HG03280 (cell line): ENCODE data around the gene IGF2.

Source experiments
- ATAC-seq: cut with Tn5 transposase; IDR thresholded peaks from one replicate; pipeline ENCODE4 v1.9.1; 2021; ENCODE audit warnings: mild to moderate bottlenecking, moderate library complexity; ENCODE audit not compliant: unreplicated experiment

IGF2 gene

DNA sequence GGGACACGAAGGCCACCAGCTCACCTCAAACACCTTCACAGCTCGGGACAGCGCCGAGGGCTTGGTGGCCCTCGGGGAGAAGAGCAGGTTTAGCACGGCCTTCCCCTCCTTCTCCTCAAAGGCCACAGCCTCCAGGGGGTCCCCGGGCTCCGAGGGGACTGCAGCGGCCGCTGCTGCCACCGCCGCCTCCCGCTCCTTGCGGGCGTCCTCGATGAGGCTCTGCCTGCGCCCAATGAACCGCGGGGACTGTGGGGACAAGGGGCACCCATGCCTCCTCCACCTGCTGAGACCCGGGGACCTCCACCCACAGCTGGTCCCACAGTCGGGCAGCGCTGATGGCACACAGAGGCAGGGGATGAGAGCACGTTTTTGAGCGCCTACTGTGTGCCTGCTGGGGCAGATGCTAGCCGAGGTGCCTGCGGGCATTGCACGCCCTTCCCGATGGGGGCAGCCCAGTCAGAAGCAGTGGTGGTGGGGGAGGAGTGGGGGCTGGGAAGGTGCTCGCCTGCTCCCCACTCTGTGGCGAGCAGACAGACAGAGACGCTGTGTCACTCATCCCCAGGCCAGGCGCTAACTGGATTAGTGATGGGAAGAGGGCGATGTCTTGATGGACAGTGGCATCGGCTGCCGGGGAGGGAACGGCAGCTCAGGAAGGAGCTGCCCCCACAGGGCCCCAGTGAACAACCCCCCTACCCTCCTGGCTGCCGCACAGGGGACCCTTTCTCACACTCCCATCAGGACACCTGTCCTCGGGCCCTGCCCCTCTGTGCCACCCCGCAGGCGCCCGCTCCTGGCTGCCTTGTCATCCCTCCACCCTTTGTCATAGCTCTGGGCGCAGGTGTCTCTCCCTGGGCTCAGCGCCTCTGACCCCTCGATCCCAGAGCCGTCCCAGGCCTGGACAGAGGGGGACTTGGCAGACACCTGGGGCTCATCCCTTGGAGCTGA is 30.7 kb upstream of the IGF2 start:
- no peak for ATAC-seq

DNA sequence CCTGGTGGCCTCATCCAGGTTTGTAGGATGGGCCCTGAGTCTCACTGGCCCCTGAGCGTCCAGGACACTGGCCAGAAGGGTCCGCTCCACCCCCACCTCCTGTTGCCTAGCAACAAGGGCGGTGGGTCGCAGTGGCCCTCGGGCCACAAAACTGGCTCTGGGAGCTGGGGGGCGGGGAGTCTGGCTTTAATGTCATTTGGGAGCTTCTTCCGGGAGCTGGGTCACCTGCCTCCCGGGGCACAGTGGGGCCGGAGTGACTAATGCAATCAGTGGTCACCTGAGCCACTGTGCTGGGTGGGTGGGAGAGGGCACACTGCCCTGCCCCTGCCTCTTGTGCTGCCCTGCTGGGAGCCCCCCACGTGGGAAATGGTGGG is 29.8 kb upstream of the IGF2 start:
- no peak for ATAC-seq

DNA sequence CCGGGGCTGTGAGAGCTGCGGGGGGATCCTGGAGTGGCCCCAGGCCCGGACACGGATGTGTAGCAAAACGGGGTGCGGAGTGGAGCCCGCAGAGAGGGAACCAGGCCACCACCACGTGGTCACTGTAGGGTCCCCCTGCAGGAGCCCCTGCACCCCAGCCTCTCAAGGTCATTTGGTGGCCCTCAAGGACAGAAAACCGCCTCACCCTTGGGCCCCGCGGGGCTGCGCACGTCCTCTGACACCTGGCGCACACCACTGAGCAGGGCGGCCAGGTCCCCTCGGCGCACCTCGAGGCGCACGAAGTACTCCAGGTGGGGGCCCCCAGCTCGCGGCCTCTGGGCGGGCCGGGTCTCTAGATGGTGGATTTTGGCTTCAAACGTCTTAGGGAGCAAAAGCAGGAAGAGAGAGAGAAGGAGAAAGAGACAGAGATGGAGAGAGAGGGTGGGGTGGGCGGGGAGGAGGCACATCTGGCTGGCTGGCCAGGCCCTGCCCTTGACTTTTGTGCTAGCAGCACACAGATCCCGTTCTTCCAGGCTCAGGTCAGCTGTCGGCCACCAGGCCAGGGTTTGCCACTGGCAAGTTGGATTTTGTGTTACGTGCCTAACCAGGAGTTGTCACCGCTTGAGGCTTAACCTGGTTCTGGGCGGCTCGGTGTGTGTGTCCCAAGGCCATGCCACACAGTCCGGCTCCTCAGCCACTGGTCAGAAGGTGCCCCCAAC is 29.3 kb upstream of the IGF2 start:
- no peak for ATAC-seq

DNA sequence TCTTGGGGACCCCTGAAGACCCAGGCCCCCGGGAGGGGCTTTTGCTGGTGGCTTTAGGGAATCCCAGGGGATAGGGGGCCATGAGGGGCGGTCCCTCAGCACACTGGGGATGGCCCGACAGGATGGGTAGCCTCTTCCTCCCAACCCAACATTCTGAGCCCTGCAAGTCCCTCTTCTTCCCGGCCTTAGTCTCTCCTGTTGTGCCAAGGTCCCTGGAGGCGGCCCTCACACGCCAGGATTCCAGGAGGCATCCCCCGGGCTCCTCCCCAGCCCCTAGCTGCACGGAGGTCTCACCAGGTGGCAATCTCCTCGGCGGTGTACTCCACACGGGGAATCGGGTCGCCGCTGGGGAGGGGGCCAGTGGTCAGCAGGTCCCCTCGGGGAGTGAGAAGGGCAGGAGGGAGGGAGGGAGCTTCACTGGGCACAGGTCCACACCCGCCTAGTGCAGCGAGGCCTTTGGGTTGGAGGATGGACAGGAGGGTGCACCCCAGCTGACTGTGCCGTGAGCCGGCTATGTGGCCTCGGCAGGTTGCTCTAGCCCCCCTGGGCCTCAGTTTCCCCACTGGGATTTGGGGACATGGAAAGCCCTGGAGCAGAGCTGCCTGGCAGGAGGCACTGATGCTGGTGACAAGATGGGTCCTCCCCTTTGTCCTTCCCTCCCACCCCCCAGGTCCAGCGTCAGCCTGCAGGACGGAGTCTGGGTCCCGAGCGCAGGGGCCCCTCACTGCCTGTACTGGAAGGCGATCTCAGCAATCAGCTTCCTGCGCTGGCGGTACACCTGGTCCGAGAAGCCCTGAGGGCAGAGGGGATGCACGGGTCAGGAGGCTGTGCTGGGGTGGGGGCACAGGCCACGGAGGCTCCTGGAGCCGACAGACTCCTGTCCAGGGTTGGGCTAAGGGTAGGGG is 28.2 kb upstream of the IGF2 start:
- no peak for ATAC-seq

DNA sequence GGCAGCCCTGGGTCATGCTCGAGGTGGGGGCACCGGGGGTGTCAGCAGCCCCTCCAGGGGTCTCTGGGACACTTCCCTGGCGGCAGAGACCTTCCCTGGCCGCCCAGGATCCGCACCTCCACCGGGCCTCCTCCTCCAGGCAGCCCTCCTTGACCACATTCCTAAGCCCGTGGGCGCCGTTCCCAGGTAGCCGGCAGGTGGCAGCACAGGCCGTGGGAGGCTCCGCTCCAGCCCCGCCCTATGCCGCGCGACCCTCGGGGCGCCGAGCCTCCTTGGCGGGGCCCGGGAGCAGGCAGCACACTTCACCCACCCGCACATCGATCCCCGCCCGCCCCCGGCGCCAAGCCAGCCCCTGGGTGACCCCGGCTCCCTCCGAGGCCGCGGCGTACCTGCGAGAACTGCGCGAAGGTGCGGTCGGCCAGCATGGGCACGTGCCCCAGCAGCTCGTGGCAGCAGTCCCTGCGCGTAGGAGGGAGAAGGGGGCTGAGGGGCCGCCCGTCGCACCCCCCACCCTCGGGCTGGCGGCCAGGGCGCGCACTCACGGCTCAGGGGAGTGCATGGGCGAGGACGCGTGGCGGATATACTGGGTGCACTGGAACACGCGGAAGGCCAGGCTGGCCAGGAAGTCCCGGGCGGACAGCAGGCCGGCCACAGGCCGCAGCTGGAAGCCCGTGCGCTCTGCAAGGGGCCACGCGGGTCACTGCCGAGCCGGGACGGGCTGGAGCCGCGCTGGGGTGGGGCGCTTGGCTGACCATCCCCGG is 27.1 kb upstream of the IGF2 start:
- ATAC-seq = no peak

DNA sequence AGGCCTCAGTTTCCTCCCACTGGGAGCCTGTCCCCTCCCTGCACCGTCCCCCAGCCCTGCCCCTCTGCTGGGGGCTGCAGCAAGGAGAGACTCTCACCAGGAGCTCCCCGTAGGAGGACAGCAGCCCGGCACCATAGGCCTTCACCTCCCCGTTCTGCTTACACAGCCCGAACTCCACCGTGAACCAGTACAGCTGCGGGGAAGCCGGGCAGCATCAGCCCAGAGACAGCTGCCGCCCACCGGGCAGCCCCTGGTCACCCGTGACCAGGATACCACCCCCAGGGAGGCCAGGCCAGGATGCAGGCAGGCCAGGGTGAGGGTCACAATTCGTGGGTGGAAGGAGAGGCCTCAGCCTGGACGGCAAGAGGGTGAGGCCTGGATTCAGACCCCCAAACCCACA is 26.4 kb upstream of the IGF2 start:
- no peak for ATAC-seq

DNA sequence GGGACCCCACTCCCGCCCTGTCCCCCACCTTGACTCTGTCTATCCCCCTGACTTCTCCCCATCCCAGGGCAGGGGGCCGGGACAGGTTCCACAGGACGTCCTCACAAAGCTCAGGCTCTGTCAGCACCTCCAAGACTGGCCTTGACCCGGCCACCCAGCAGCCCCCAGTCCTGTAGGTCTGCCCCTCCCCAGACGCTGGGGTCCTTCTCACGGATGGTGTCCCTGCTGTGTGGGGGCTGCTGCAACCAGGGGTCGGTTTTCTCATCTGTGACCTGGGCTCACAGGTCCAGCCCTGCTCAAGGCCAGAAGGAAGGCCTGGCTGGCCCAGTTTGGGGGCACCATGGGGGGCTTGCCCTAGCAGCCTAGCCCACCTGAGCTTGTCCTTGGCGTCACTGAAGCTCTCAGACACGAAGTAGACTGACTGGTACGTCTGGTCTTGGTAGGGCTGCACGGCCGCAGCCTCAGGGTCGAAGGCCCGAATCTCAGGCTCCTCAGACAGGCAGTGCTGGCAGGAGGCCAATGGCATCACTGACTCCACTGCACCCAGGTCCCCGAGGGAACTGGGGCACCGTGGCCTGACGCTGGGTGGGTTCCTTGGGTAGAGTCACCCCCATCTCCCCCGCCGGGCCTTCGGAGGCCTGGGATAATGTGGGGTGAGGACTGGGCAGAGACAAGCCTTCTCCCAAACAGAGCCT is 25.8 kb upstream of the IGF2 start:
- no peak for ATAC-seq

DNA sequence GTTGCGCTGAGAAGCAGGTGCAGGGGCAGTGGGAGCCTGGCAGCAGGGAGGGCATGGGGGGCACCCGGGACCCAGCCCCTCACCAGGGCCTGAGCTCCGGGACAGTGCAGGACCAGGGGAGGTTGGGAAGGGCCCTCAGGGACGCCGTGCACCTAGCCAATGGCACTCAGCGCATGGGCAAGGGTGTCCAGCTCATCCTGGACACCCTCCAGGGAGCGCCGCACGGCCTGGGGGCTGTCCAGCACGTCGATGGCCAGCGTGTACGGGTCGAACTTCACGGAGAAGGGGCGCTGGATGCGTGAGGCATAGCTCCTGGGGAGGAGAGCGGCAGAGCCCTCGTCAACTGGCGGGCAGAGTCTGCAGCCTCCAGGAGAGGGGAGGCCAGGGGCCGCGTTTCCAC is 24.9 kb upstream of the IGF2 start:
- no peak for ATAC-seq

DNA sequence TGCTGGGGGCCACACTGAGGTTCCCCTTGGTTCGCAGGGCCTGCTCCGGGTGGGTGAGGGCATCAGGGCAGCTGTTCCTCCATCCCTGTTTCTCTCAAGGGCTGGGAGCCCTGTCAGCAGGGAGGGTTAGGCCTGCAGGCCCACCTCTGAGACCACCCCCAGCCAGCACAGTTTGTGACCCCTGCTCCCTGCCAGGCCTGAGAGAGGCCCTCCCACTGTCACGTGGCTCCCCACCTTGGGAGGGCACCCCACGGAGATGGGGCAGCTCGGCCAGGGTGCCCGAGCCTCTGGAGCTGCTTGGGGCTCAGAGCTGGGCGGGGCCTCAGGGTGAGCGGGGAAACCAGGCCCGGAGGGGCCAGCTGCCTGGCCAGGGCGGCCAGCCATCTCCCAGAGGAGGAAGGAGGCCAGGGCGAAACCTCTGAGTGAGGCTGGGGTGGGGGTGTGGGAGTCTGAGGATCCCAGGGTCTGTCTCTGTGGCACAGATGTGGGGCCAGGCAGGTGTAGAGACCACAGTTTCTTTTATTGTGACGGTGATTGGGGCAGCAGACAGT is 24.3 kb upstream of the IGF2 start:
- no peak for ATAC-seq

DNA sequence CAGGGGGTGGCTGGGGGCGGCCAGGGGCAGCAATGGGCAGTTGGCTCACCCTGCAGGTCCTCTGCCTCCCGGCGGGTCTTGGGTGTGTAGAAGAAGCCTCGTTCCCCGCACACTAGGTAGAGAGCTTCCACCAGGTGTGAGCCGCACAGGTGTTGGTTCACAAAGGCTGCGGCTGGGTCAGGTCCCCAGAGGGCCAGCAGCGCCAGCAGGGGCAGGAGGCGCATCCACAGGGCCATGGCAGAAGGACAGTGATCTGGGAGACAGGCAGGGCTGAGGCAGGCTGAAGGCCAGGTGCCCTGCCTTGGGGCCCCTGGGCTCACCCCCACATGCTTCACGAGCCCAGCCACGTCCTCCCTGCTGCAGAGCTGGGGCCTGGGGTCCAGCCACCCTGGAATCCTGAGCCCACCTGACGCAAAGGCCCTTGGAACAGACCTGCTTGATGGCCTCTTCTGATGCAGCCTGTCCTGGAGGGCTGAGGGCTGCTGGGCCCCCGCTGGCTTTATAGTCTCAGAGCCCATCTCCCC is 21.6 kb upstream of the IGF2 start, which contains the start of gene INS:
TSS of gene INS (minus strand) at position 474 of the 524 bp plus-strand sequence. CDS start at position 236, 238 bp downstream.
- ATAC-seq = no peak

DNA sequence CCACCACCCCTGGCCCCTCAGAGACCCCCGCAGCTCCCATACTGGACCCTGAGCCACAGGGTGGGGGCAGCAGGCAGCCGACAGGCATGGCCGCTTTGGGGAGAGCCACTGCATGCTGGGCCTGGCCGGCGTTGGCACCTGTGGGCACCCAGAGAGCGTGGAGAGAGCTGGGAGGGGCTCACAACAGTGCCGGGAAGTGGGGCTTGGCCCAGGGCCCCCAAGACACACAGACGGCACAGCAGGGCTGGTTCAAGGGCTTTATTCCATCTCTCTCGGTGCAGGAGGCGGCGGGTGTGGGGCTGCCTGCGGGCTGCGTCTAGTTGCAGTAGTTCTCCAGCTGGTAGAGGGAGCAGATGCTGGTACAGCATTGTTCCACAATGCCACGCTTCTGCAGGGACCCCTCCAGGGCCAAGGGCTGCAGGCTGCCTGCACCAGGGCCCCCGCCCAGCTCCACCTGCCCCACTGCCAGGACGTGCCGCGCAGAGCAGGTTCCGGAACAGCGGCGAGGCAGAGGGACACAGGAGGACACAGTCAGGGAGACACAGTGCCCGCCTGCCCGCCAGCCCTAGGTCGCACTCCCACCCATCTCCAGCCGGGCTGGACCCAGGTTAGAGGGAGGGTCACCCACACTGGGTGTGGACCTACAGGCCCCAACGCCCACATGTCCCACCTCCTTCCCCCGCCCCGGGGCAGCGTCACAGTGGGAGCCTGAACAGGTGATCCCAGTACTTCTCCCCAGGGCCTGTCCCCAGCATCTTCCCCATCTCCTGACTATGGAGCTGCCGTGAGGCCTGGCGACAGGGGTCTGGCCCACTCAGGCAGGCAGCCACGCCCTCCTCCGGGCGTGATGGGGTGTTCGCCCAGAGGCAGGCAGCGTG is 20.6 kb upstream of the IGF2 start:
- no peak for ATAC-seq

DNA sequence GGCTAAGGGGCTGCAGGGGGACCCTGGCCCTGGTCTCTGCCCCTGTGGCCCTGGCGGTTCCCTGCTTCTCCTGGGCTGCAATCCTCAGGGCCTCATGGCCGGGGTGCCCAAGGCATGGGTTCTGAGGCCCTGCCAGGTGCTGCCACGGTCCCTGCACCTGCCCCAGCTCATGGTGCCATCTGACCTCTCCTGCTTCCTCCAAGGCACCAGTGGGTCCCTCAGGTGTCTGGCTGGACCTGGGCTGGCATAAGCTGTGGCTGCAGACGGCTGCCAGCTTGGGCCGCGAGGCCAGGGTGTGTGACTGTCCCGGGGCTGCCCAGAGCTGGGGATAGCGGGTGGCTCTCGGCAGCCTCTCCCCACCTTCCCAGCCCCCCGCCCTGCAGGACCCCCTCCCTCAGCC is 19.8 kb upstream of the IGF2 start:
- no peak for ATAC-seq

DNA sequence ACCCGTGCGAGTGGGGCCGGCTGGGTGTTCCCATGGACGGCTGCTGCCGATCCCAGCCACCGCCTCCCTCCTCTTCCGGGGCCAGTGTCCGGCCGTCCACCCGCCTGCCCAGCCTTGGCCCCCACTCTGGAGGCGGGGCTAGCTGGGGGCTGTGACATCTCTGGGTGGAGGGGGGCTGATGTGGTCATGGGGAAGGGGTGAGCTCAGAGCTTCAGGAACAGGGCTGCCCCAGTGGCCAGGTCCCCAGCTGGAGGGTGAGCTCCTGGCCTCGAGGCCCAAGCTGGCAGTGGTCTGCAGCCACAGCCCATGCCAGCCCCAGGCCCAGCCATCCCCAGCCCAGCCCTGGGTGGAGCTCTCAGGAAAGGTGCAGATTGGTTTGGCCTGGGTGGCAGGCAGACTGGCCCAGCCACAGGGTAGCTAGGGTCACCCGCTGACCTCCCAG is 19.1 kb upstream of the IGF2 start:
- ATAC-seq = no peak

DNA sequence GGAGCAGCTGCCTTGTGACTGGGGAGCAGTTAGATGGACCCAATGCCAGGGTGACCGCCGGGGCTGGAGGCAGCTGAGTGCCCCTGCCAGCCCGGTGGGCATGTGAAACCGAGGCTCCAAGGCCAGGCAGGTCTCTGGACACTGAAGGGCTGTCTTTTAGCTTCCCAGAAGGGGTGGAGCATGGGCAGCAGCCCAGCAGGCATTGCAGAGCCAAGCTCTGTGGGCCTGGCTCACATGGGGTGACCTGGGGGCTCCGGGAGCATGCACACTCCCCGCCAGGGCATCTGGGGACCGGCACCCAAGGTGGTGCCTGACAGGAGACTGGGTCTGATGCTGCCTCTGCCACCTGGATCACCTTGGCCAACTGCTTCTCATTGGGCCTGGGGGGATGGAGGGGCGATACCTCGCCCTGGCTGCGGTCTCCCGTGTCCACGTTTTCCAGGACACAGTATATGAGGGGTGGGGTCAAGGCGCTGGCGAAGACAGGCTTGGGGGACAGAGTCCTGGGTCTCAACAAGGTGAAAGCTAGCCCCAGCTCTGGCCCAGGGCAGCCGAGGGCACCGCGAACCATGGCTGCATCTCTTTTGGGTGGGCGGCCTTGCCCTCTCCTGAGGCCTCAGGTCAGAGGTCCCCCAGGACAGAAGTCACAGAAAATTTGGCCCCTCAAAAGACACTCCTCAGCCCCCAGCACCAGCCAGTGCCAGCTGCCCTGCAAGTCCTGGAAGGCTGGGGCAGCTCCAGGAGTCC is 18.3 kb upstream of the IGF2 start:
- no peak for ATAC-seq

DNA sequence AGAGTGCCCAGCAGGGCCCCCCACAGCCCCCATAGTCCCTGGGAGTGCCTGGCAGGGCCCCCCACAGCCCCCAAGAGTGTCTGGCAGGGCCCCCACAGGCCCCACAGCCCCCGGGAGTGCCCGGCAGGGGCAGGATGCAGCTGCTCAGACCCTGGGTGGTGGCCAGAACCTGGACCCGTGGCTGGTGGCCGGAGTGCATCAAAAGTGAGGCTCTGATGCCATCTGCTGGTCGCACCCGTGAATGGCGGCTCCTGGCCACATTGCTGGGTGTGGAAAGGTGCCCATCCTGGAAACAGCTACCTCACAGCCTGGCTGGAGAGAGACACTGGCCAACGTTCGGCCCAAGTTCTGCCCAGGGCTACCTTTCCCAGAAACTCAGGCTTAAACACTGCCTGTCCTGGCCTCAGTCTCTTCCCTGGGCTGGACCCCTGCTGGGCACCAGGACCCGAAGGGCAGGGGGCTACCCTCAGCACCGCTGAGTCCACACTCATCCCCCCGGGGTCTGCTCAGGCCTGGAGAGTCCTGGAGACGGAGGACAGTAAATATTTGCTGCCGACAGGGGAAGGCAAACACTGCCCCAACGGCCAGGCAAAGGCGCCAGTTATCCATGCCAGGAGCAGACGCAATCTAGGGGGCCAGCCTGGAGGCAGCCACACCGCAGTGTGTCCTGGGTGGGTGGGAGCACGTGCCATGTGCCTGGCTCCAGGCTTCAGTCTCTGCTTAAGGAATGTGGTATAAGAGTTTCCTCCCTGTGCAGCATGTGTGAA is 17.4 kb upstream of the IGF2 start:
- no peak for ATAC-seq

DNA sequence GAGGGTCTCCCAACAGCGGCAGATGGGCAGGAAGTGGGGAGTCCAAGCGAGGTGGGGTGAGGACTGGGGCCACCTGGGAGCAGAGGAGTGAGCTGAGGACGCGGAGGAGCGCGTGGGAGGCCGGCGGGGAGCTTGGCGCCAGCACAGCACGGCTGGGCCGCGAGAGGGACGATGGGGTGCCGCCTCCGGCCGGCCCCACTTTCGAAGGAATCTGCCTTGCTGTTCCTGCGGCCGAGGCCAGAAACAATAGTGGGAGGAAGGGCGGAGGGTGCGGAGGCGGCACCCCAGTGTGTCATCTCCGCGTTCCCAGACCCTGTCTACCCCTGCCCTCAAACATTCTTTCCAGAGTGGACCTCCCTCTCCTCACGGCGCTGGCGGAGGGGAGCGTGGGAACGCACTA is 16.3 kb upstream of the IGF2 start:
- no peak for ATAC-seq

DNA sequence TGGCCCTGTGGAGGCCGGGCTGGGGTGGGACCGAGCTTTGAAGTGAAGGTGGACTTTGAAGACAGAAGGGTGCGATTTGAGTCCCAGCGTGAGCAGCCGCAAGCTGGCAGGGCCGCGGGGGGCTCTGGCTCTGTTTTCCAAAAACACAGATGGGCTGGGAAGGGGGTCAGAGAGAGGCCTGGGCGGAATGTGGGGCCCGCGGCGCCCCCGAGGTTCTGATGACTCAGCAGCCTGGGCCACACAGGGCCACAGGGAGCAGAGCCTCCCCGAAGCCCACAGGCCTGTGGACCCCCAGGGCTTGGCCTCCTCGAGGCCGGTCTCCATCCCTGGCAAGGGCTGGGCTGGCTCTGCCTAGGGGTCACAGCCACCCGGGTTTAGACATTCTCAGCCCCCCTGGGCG is 15.7 kb upstream of the IGF2 start:
- ATAC-seq = no peak
